GM12874 (cell line): ENCODE measurements around the gene NALCN.

Experiments
- CTCF ChIP-seq: IDR thresholded peaks from 2 replicates; pipeline ENCODE4 v1.5.1; 2011; ENCODE audit warnings: low read depth, mild to moderate bottlenecking, control low read depth, low read length, moderate library complexity; ENCODE audit not compliant: insufficient read depth

NALCN gene

GRCh38 chr13:101289764-101290163 lies 126.5 kb downstream of the NALCN start:
- TF ChIP-seq CTCF, result no peak

- TF ChIP-seq CTCF, result no peak
These were observed 132.5 kb downstream of the NALCN start for GRCh38 chr13:101283782-101284181.

GRCh38 chr13:101272886-101273285 lies 143.4 kb downstream of the NALCN start:
- TF ChIP-seq CTCF, result no peak

GRCh38 chr13:101271681-101272245 lies 144.5 kb downstream of the NALCN start:
- no peak for TF ChIP-seq CTCF

- no peak for TF ChIP-seq CTCF
These were observed 148.7 kb downstream of the NALCN start for GRCh38 chr13:101267656-101268055.

- TF ChIP-seq CTCF, result no peak
These were observed 150.4 kb downstream of the NALCN start for GRCh38 chr13:101265934-101266333.

GRCh38 chr13:101264931-101265330 lies 151.4 kb downstream of the NALCN start:
- no peak for TF ChIP-seq CTCF
